Activated CD4-positive, alpha-beta memory T cell treated with anti-CD3 and anti-CD28 coated beads, Interleukin-2, amount 10 ng/mL, durations not matched to agents 7 days and 5 days (primary cell): ENCODE data around the gene ISYNA1. TPM values are rescaled to one million over a fixed set of nuclear protein-coding genes. Genes with fewer than 3 reads are reported as not detected.
"Not testable (repeated sequence)": the region's sequence is repeated elsewhere in the genome, so short reads cannot be mapped to it uniquely, and the experiment has no call there.

Experiments
- CTCF ChIA-PET: fragments of 350-600 bp; sonication (Branson Sonifier 250); formaldehyde crosslinking; loops from one replicate; lab custom pipeline; 2021; ENCODE audit warnings: antibody characterized with exemption, inconsistent platforms; lab: Charles Lee
- POLR2A ChIA-PET: fragments of 350-600 bp; sonication (Branson Sonifier 250); formaldehyde crosslinking; loops from one replicate; lab custom pipeline; 2021; ENCODE audit warnings: antibody characterized with exemption; lab: Charles Lee
- DNase-seq: peaks from one replicate; pipeline ENCODE4 v3.0.0-alpha.2; 2020
- H3K27ac Mint-ChIP-seq: one replicate; pipeline ENCODE4 v1.8.0; 2021; ENCODE audit warnings: mild to moderate bottlenecking, mixed read lengths
- H3K27me3 Mint-ChIP-seq: one replicate; pipeline ENCODE4 v1.8.0; 2021; ENCODE audit warnings: mixed read lengths
- H3K36me3 Mint-ChIP-seq: one replicate; pipeline ENCODE4 v1.8.0; 2021; ENCODE audit warnings: low read depth, mixed read lengths
- H3K4me1 Mint-ChIP-seq: one replicate; pipeline ENCODE4 v1.8.0; 2021; ENCODE audit warnings: mixed read lengths
- H3K4me3 Mint-ChIP-seq: one replicate; pipeline ENCODE4 v1.8.0; 2021; ENCODE audit warnings: mild to moderate bottlenecking, mixed read lengths
- H3K9me3 Mint-ChIP-seq: one replicate; pipeline ENCODE4 v1.8.0; 2021; ENCODE audit warnings: mixed read lengths
- total RNA-seq, 2 experiments: library from RNA; stranded (reverse); gene quantifications; one replicate each; pipeline ENCODE4 v1.2.3, GENCODE V29; 2021

ISYNA1 gene
- total RNA-seq, 2 experiments from 2014 or later = 16.7 to 18.0 TPM

GRCh38 chr19:18405754-18406153, 32.2 kb downstream of the ISYNA1 start:
- POLR2A ChIA-PET, H3K27ac Mint-ChIP-seq, H3K9me3 Mint-ChIP-seq, H3K4me3 Mint-ChIP-seq, H3K27me3 Mint-ChIP-seq, DNase-seq, H3K36me3 Mint-ChIP-seq: not testable (repeated sequence)
- CTCF ChIA-PET = interaction anchor here (0.6 to 0.7 kb wide), 3 partner anchors 17 to 161 kb away, joined by 3 to 5 read pairs (median 3); no protein-coding TSS in a partner anchor
- H3K4me1 Mint-ChIP-seq = peaks cover 15% of the 10 kb centered on the region

- ChIA-PET CTCF (interaction anchor here (1.3 kb wide), 1 partner anchor 14 kb away, joined by 3 read pairs; no protein-coding TSS in a partner anchor), POLR2A (interaction anchor here (1.2 kb wide), 1 partner anchor 14 kb away, joined by 3 read pairs; no protein-coding TSS in a partner anchor)
- H3K9me3 Mint-ChIP-seq, H3K27me3 Mint-ChIP-seq, H3K27ac Mint-ChIP-seq, DNase-seq, H3K4me3 Mint-ChIP-seq, H3K36me3 Mint-ChIP-seq: not testable (repeated sequence)
- H3K4me1 Mint-ChIP-seq = peaks cover 13% of the 10 kb centered on the region
Observed at GRCh38 chr19:18402455-18403248, 35.3 kb downstream of the ISYNA1 start.

DNA sequence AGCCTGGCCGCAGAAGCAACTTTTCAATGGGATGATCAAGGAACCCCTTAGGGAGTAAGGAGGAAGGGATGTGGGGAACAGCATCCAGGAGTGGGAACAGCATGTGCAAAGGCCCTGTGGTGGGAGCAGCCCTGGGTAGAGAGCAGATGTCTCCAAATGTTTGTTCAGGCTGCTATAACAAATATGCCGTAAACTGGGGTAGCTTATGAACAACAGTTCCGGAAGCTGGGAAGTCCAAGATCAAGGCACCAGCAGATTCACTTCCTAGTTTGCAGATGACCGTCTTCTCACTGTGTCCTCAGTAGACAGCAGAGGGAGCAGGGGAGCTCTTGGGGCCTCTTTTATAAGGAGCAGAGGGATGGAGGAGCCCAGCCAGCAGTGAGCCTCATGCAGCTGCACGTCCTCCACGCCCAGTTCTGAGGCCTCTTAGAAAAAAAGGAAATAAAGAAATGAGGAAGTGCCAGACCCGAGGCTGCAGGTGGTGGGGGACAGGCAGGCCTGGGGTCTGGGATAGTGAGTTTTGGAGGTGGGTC, 36.3 kb downstream of the ISYNA1 start:
- POLR2A ChIA-PET = interaction anchor here (1.2 kb wide), 1 partner anchor 15 kb away, joined by 3 read pairs; no protein-coding TSS in a partner anchor

DNA sequence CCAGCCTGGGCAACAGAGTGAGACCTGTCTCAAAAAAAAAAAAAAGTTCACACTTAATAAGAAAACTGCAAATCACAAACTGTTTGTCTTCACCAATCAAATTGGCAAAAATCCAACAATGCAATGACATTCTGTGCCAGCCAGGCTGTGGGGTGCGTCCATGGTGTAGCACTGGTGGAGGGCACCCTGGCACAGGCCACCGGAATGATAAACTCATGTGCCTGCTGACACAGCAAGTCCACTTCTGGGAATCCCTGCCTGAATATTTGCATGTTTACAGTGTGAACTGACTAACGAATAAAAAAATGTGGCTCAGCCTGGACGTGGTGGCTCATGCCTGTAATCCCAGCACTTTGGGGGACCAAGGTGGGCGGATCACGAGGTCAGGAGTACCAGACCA, 38.9 kb downstream of the ISYNA1 start:
- H3K4me3 Mint-ChIP-seq = no peak overlapping the region
- DNase-seq = no peak
- ChIA-PET CTCF (no interaction called here), POLR2A (no interaction called here)
- no peaks in the 10 kb centered on the region for H3K9me3 Mint-ChIP-seq
- peaks cover 16% of the 10 kb centered on the region for H3K4me1 Mint-ChIP-seq
- H3K36me3 Mint-ChIP-seq = no peaks in the 10 kb centered on the region
- peaks cover 18% of the 10 kb centered on the region for H3K27me3 Mint-ChIP-seq
- H3K27ac Mint-ChIP-seq = no peak overlapping the region

More for the DNA sequence above, 36.3 kb downstream of the ISYNA1 start:
- Mint-ChIP-seq H3K36me3 (no peaks in the 10 kb centered on the region), H3K9me3 (no peaks in the 10 kb centered on the region), H3K27me3 (peaks cover 15% of the 10 kb centered on the region), H3K27ac (no peak overlapping the region), H3K4me3 (no peak overlapping the region), H3K4me1 (peaks cover 16% of the 10 kb centered on the region)
- no peak for DNase-seq
- CTCF ChIA-PET = interaction anchor here (0.9 to 2.6 kb wide), 4 partner anchors 9 to 73 kb away, joined by 3 to 9 read pairs (median 4); no protein-coding TSS in a partner anchor

DNA sequence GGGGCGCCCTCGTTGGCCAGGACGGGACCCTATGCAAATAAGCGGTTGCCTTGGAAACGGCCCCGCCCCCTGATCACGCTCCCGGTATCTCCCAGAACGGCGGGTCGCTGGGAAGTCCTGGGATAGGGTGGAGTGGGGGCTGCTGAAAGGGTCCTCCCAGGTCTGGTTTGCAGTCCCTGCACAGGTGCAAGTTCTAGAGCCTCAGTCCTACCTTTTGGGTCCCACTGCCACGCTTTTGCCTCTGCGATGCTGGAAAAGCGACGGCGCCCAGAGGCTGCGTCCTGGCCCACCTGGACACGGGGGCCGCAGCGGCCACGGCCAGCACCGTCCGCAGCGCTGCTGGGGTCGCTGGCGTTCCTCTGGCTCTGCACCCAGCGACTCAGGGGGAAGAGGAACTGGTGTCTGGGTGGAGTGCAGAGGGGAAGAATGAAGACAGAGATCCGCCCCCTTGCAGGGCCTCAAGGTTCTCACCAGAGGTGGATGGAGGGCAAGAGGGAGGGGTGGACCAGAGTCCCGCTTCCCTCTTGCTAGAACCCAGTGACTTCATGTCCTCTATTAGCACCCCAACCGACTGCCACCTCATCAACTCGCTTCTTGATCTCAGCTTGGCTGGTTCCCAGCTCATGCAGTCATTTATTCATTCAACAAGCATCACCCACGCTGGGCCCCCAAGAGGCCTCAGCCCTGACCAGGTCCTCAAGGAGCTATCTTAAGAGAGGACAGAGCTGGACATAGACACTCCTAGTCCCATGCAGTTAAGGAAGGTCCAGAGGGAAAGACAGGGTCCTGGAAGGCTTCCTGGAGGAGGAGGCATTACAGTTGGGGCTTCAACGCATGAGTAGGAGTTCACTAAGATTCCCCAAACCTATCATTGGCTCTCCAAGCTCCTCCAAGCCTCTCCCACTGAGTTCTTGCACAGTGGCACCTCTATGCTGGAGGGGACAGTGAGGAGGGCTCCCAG, 40.4 kb downstream of the ISYNA1 start, which contains the start of gene LRRC25:
Gene LRRC25 (minus strand): TSS at position 381 of the 961 bp plus-strand sequence. CDS start 659 bp downstream, outside the sequence.
- Mint-ChIP-seq H3K27ac (no peak within 1 kb of the TSS), H3K4me1 (peaks cover 16% of the 10 kb centered on the region), H3K9me3 (no peaks in the 10 kb centered on the region), H3K27me3 (peaks cover 22% of the 10 kb centered on the region), H3K4me3 (no peak within 1 kb of the TSS), H3K36me3 (no peaks in the 10 kb centered on the region)
- POLR2A ChIA-PET = interaction anchor here (0.8 kb wide), 1 partner anchor 152 kb away, joined by 3 read pairs; no protein-coding TSS in a partner anchor
- CTCF ChIA-PET = interaction anchor here (0.6 to 1.4 kb wide), 3 partner anchors 9 to 119 kb away, joined by 3 to 14 read pairs (median 3); no protein-coding TSS in a partner anchor
- DNase-seq = no peak

- H3K36me3 Mint-ChIP-seq = no peaks in the 10 kb centered on the region
- H3K4me3 Mint-ChIP-seq = no peak overlapping the region
- peaks cover 15% of the 10 kb centered on the region for H3K4me1 Mint-ChIP-seq
- no peak overlapping the region for H3K27ac Mint-ChIP-seq
- ChIA-PET CTCF (no interaction called here), POLR2A (no interaction called here)
- no peak for DNase-seq
- H3K27me3 Mint-ChIP-seq = peaks cover 26% of the 10 kb centered on the region
- no peaks in the 10 kb centered on the region for H3K9me3 Mint-ChIP-seq
Observed at GRCh38 chr19:18396471-18397241, 41.3 kb downstream of the ISYNA1 start.

- Mint-ChIP-seq H3K9me3 (no peaks in the 10 kb centered on the region), H3K27ac (no peak overlapping the region), H3K36me3 (no peaks in the 10 kb centered on the region), H3K4me1 (peaks cover 7% of the 10 kb centered on the region), H3K4me3 (no peak overlapping the region), H3K27me3 (peaks cover 42% of the 10 kb centered on the region)
- CTCF ChIA-PET = interaction anchor here (0.6 to 1.6 kb wide), 4 partner anchors 13 to 208 kb away, joined by 3 to 7 read pairs (median 4); no protein-coding TSS in a partner anchor
- POLR2A ChIA-PET = no interaction called here
- DNase-seq = no peak
Observed at GRCh38 chr19:18393836-18394235, 44.1 kb downstream of the ISYNA1 start.

DNA sequence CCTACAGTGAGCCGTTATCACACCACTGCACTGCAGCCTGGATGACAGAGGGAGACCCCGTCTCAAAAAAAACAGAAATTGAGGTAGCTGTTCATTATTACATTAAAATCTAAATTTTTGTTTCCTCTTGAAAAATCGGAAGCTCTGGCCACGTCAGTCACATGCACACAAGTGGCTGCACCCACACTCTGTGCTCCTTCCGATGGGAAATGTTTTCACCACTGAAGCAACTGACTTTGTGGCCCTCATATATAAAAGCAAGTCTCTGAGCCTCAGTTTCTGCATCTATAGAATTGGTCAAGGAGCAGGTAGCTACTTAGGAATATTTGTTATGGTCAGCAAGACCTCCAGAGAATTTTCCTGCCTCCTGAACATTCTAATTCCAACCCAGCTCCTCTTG, 45.0 kb downstream of the ISYNA1 start:
- ChIA-PET CTCF (interaction anchor here (1.0 to 1.6 kb wide), 2 partner anchors 19 to 140 kb away, joined by 3 to 7 read pairs; no protein-coding TSS in a partner anchor), POLR2A (interaction anchor here (0.6 to 1.4 kb wide), 2 partner anchors 29 to 805 kb away, joined by 3 to 4 read pairs; no protein-coding TSS in a partner anchor)
- Mint-ChIP-seq H3K27me3 (peaks cover 44% of the 10 kb centered on the region), H3K4me3 (no peak overlapping the region), H3K36me3 (no peaks in the 10 kb centered on the region), H3K27ac (no peak overlapping the region), H3K4me1 (peaks cover 14% of the 10 kb centered on the region), H3K9me3 (no peaks in the 10 kb centered on the region)
- DNase-seq = no peak

DNA sequence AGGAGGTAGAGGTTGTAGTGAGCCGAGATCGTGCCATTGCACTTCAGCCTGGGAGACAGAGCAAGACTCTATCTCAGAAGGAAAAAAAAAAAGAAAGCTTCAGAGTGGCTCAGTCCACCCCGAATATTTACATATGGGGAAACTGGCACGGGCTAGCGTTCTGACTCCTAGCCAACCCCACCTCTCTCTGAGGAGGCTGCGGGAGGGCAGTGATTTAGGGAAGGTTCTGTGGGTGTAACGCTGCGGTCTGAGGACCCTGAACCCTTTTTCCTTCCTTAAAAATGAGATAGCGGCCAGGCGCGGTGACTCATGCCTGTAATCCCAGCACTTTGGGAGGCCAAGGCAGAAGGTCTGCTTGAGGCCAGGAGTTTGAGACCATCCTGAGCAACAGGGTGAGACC, 45.5 kb downstream of the ISYNA1 start:
- no peak for DNase-seq
- no peaks in the 10 kb centered on the region for H3K9me3 Mint-ChIP-seq
- peaks cover 44% of the 10 kb centered on the region for H3K27me3 Mint-ChIP-seq
- CTCF ChIA-PET = interaction anchor here (1.0 kb wide), 1 partner anchor 139 kb away, joined by 3 read pairs; no protein-coding TSS in a partner anchor
- POLR2A ChIA-PET = interaction anchor here (1.4 kb wide), 1 partner anchor 29 kb away, joined by 4 read pairs; no protein-coding TSS in a partner anchor
- no peaks in the 10 kb centered on the region for H3K36me3 Mint-ChIP-seq
- H3K4me1 Mint-ChIP-seq = peaks cover 14% of the 10 kb centered on the region
- H3K4me3 Mint-ChIP-seq = no peak overlapping the region
- no peak overlapping the region for H3K27ac Mint-ChIP-seq

DNA sequence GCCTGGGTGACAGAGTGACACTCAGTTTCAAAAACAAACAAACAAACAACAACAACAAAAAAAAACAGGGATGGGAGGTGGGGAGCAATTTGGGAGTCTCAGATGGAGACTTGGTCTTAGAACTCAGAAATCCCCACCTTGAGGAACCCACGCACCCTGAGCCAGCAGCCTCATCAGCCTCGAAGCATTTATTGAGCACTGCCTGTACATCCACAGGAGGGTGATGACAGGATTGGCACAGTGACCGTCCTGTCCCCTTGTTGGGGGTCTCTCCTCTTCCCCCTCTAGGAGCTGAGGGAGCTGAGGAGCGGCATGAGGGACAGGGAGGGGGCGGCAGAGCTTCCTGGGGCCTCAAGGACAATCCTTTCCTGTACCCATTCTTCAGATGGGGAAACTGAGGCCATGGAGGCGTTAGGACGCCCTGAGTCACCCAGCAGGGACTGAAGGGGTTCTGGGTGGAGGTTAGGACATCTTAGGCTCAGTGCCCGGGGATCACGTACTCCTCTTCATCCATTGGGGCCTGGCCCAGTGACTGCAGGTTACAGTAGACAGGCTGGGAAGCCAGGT, 46.3 kb downstream of the ISYNA1 start:
- Mint-ChIP-seq H3K4me3 (no peak overlapping the region), H3K27ac (no peak overlapping the region), H3K4me1 (peaks cover 17% of the 10 kb centered on the region), H3K36me3 (no peaks in the 10 kb centered on the region), H3K27me3 (peaks cover 48% of the 10 kb centered on the region), H3K9me3 (no peaks in the 10 kb centered on the region)
- DNase-seq = no peak
- ChIA-PET POLR2A (no interaction called here), CTCF (interaction anchor here (1.0 to 6.5 kb wide), 2 partner anchors 112 to 138 kb away, joined by 3 to 42 read pairs; partner anchors contain the start of gene JUND)
